Measurements from ENCODE around the gene RIMS4.
"Not testable (repeated sequence)": the region's sequence is repeated elsewhere in the genome, so short reads cannot be mapped to it uniquely, and the experiment has no call there.

Gene RIMS4

GRCh38 chr20:44790638-44791393 is 19.5 kb downstream of the RIMS4 start:
- no peak for DNase-seq

DNA sequence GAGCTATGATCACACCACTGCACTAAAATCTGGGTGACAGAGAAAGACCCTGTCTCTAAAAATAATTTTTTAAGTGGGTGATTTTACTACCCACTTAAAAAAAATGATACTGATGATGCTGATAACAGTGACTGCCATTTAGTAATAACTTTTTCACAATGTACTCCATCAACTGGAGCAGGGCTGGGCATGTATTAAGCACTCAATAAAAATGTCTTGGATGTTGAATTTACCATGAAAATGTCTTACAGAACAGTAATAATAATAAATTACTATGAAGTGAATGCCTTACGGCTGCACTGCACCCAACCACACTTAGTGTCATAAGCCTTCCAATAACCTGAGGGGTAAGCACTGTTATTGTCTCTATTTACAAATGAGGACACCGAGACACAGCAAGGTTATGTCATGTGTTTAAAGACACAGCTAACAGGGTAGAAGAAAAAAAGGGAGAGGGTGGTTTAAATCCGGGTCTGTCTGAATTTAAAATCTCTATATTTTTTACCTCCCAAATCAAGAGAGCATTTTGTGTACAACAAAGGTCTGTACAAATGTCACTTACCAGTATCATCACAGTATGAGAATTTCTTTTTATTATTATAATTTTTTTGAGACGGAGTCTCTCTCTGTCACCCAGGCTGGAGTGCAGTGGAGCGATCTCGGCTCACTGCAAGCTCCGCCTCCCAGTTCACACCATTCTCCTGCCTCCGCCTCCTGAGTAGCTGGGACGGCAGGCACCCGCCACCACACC is 21.5 kb downstream of the RIMS4 start:
- no peak for DNase-seq

DNA sequence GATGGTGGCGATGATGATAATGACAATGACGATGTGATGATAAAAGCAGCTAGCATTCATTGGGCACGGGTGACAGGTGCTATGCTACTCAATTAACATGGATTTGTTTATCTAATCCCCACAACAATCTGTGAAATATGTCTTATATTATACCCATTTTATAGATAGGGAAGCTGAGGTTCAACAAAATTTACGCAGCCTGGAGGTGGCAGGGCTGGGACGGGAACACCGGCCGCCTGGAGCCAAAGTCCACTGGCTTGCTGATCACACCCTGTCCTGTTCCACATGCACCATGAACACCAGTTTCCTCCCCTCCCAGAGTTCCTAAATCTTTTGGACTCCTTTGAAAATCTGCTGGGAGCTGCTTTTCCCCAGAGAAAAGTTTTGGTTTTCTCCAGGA is 23.0 kb downstream of the RIMS4 start:
- no peak for DNase-seq

- no peak for DNase-seq
Observed at GRCh38 chr20:44785768-44786167, 24.6 kb downstream of the RIMS4 start.

DNA sequence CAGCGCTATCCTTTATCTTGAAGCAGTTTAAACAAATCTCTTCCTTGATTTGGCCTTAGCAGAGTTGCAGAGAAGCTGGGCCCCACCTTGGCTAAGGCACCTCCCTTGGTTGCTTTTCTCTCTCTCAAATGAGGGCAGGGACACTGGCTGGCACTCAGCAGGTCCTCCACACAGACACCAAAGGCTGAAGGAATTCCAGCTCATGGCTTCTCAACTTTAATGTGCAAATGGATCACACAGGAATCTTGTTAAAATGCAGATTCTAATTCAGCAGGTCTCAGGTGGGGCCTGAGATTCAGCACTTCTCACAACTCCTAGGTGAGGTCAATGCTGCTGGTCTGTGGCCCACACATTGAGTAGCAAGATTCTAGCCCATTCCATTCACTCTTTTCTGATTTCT is 25.7 kb downstream of the RIMS4 start:
- DNase-seq = no peak

- DNase-seq = no peak
Observed at GRCh38 chr20:44781791-44782190, 28.6 kb downstream of the RIMS4 start.

DNA sequence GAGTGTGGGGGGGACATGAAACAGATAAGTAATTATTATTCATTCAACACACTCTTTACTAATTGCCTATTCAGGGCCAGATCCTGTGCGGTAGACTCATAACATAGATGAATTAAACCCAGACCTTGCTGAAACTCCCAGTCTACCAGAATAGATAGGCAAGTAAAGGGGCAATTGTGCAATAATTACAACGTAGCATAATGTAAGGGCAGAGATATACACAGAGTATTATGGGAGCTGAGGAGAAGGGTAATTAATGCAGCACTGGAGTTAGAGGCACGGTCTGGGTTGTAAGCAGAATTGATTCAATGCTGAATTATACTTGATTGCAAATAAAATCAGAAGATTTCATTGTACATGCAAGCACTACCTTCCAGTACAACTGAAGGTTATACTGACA is 29.2 kb downstream of the RIMS4 start:
- no peak for DNase-seq

DNA sequence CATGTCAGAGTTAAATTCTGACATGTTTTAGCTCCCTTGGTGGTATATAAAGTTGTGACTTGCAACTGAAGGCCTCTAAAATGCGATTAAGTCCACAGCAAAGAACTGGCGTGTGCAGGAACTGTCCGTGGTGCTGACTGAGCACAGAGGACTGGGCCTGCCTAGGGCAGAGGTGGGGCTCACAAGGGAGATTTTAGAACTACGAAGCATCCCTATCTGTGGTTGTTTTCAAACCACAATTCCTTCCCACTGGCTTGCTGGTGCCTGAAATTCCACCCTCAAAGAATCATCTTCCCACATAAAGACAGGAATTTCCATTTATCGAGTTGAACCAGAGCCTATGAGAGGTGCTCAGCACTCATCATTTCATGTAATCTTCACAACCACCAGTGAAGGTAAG is 30.1 kb downstream of the RIMS4 start:
- DNase-seq = no peak

GRCh38 chr20:44776980-44777379 is 33.4 kb downstream of the RIMS4 start:
- no peak for DNase-seq

- DNase-seq = no peak
Observed at GRCh38 chr20:44773070-44773829, 37.1 kb downstream of the RIMS4 start.

GRCh38 chr20:44772636-44773035 is 37.7 kb downstream of the RIMS4 start:
- no peak for DNase-seq

DNA sequence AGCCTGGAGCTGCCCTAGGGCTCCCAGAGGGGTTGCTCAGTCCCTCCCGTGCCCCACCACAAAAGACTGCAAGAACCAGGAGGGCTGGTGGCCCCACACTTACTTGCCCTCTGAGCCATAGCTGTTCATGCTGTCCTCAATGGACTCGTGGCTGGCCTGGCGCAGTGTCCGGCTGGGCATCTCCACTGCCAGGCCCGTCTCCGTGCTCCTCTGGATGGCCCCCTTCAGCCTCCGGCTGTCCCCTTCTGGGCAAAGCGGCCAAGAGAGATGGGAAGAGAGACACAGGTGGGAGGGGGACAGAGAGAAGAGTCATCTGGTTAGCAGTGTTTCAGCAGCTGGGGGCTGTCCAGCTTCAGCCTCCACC is 39.2 kb downstream of the RIMS4 start:
- DNase-seq = no peak

- DNase-seq = no peak
Observed at GRCh38 chr20:44770484-44771171, 39.7 kb downstream of the RIMS4 start.

DNA sequence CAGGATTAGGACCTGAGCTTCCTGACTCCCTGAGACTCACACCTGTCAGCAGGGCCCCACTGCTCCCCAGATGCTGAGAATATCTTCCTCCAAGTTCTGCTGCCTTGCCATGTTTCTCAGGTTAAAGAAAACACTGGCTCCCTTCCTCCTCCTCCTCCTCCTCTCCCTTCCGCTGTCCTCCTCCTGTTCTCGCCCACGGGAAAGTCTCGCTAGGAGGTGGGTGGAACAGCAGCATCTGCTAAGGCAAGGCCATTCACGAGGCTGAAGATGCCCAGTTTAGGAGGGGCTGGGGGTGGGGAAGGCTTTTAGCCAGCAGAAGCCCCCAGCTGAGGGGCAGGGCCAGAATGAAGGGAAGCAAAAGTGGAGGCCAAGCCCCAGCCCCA is 40.9 kb downstream of the RIMS4 start:
- DNase-seq = no peak

DNA sequence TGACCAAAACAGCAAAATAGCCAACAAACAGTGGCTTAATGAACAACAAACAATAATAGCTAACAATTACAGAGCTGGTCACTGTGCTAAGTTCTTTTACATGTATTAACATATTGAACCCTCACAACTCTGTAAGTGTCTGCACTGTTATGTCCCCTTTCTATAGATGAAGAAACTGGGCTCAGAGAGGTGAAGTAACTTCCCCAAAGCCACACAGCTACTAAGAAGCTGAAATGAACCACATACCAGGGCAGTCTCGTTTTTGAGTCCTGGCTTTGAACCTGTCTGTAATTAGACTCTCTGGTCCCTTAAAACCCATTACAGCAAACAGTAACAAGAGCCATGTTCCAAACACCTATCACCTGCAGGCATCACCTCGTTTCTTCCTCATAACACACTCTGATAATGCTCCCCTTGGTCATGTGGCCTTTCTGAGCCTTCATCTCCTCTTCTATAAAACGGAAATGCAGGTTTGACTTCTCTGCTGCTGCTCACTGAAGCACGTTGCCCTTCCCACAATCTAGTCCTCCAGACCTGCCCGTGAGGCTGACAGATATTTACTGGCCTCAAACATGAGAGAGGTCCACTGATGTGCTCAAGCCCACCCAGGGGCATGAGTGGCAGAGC is 41.4 kb downstream of the RIMS4 start:
- DNase-seq = no peak

DNA sequence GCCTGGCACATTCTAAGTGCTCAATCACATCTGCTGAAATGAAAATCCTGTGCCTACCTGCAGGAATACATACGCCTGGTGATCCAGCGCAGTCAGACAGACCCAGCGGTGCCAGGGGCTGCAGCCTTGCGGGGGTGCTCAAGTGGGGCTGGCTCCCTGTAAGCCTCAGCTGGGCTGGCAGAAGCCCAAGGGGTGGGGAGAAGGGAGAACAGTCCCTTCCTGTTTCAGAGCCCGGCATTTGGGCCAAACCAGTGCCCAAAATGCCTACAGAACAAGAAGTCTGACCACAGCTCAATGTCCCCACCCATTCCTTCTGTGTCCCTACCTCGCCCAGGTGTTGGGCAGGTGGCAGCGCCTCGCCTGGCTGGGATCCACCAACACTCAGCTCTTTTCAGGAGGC is 42.1 kb downstream of the RIMS4 start:
- DNase-seq = no peak

- DNase-seq = no peak
Observed at GRCh38 chr20:44765701-44766347, 44.5 kb downstream of the RIMS4 start.

DNA sequence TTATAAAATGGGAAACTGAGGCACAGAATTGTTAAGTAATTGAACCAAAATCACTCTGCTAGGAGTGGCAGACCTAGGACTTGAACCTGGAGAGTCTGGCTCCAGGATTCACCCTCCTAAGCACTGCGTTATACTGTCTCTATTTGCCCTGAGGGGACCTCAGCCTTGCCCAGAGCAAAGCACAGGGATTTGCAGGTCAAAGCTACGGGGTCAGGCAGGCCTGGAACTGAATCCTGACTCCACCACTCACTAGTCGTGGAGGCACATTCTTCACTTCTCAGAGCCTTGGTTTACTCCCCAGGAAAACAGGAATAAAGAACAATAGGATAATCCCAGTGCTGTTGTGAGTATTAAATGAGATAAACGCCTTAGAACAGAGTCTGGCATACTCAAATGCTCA is 45.3 kb downstream of the RIMS4 start:
- DNase-seq = no peak

GRCh38 chr20:44763798-44764197 is 46.5 kb downstream of the RIMS4 start:
- not testable (repeated sequence) for DNase-seq

- no peak for DNase-seq
Observed at GRCh38 chr20:44762466-44763140, 47.7 kb downstream of the RIMS4 start.

- DNase-seq = no peak
Observed at GRCh38 chr20:44761423-44761822, 48.9 kb downstream of the RIMS4 start.

- DNase-seq = no peak
Observed at GRCh38 chr20:44759595-44759994, 50.8 kb downstream of the RIMS4 start.

All from bone marrow (tissue), 2 donors.